Neural progenitor cell (in vitro differentiated cells): Measurements from ENCODE around the gene TIAM1. TPM values are rescaled to one million over a fixed set of nuclear protein-coding genes. Genes with fewer than 3 reads are reported as not detected.

ENCODE experiments used
- DNase-seq: peaks from one replicate; pipeline ENCODE4 v3.0.0-alpha.2; 2016; ENCODE audit warnings: low spot score
- H2AFZ ChIP-seq: fragments of 200-600 bp; sonication (generic); replicated peaks from 2 replicates; pipeline ENCODE4 v1.6.1; 2016; ENCODE audit warnings: antibody characterized with exemption
- H3F3A ChIP-seq: fragments of 200-600 bp; sonication (generic); 2 replicates; pipeline ENCODE4 v1.6.1; 2016; ENCODE audit warnings: antibody characterized with exemption, low read depth
- H3K27ac ChIP-seq: fragments of 200-600 bp; sonication (generic); 2 replicates; pipeline ENCODE4 v1.5.1; 2016; ENCODE audit warnings: mild to moderate bottlenecking
- H3K27me3 ChIP-seq: fragments of 200-600 bp; sonication (generic); 2 replicates; pipeline ENCODE4 v1.6.1; 2016; ENCODE audit warnings: mild to moderate bottlenecking, moderate library complexity
- H3K36me3 ChIP-seq: fragments of 200-600 bp; sonication (generic); 2 replicates; pipeline ENCODE4 v1.5.1; 2016
- H3K4me1 ChIP-seq: fragments of 200-600 bp; sonication (generic); 2 replicates; pipeline ENCODE4 v1.6.1; 2016; ENCODE audit warnings: mixed run types
- H3K4me2 ChIP-seq: fragments of 200-600 bp; sonication (generic); 2 replicates; pipeline ENCODE4 v1.6.1; 2016
- H3K4me3 ChIP-seq: fragments of 200-600 bp; sonication (generic); 2 replicates; pipeline ENCODE4 v1.5.1; 2016
- H3K79me2 ChIP-seq: fragments of 200-600 bp; sonication (generic); 2 replicates; pipeline ENCODE4 v1.6.1; 2016; ENCODE audit warnings: low read depth
- H3K9ac ChIP-seq: fragments of 200-600 bp; sonication (generic); 2 replicates; pipeline ENCODE4 v1.6.1; 2016
- H3K9me3 ChIP-seq: fragments of 200-600 bp; sonication (generic); 2 replicates; pipeline ENCODE4 v1.5.1; 2016; ENCODE audit warnings: low read depth
- H4K20me1 ChIP-seq: fragments of 200-600 bp; sonication (generic); 2 replicates; pipeline ENCODE4 v1.6.1; 2016; ENCODE audit warnings: low read depth
- H3K27ac Mint-ChIP-seq: 3 replicates; pipeline ENCODE4 v1.8.0; 2021; ENCODE audit warnings: mixed read lengths
- H3K27me3 Mint-ChIP-seq: 2 replicates; pipeline ENCODE4 v1.8.0; 2022; ENCODE audit warnings: low read depth, mild to moderate bottlenecking, inconsistent platforms, moderate library complexity, mixed read lengths; ENCODE audit not compliant: insufficient read depth
- H3K36me3 Mint-ChIP-seq: 3 replicates; pipeline ENCODE4 v1.8.0; 2021; ENCODE audit warnings: mixed read lengths
- H3K4me1 Mint-ChIP-seq: 3 replicates; pipeline ENCODE4 v1.8.0; 2021; ENCODE audit warnings: mixed read lengths
- H3K4me3 Mint-ChIP-seq: 3 replicates; pipeline ENCODE4 v1.8.0; 2021; ENCODE audit warnings: mild to moderate bottlenecking, moderate library complexity, mixed read lengths
- H3K9me3 Mint-ChIP-seq: 3 replicates; pipeline ENCODE4 v1.8.0; 2020; ENCODE audit warnings: mixed read lengths
- CTCF ChIP-seq: fragments of 200-600 bp; sonication (generic); IDR thresholded peaks from 2 replicates; pipeline ENCODE4 v1.5.1; 2017; ENCODE audit warnings: antibody characterized with exemption, mild to moderate bottlenecking
- EZH2 ChIP-seq: fragments of 200-600 bp; sonication (generic); IDR thresholded peaks from 2 replicates; pipeline ENCODE4 v1.6.1; 2017; ENCODE audit warnings: antibody characterized with exemption, mild to moderate bottlenecking, moderate library complexity
- EZH2phosphoT487 ChIP-seq: fragments of 200-600 bp; sonication (generic); IDR thresholded peaks from 2 replicates; pipeline ENCODE4 v1.6.1; 2017; ENCODE audit warnings: antibody characterized with exemption
- total RNA-seq: library from RNA; depleted of rRNA; stranded (reverse); fragments of >200 nt; gene quantifications from 2 replicates; pipeline ENCODE4 v1.2.3, GENCODE V29; 2015; ENCODE audit warnings: low replicate concordance

TIAM1 gene
- total RNA-seq, 1 donor from 2014 or later, result 27.2 TPM

GRCh38 chr21:31370281-31370892 is 26.3 kb upstream of the TIAM1 start:
- H3K79me2 ChIP-seq, result no peaks in the 10 kb centered on the region
- peaks cover 12% of the 10 kb centered on the region for H3K4me1 Mint-ChIP-seq
- no peak overlapping the region for H3K27ac ChIP-seq
- TF ChIP-seq EZH2phosphoT487 (no peak), CTCF (no peak), EZH2 (no peak)
- H3K36me3 ChIP-seq, result no peaks in the 10 kb centered on the region
- no peaks in the 10 kb centered on the region for H3K9me3 ChIP-seq
- no peak overlapping the region for H3K4me2 ChIP-seq
- no peak overlapping the region for H3K9ac ChIP-seq
- H3K4me3 ChIP-seq, result no peak overlapping the region
- H3K4me1 ChIP-seq, result no peaks in the 10 kb centered on the region
- H2AFZ ChIP-seq, result no peak overlapping the region
- peaks cover 5% of the 10 kb centered on the region for H3K27me3 Mint-ChIP-seq
- DNase-seq, result no peak
- peaks cover 10% of the 10 kb centered on the region for H4K20me1 ChIP-seq
- no peak overlapping the region for H3K27ac Mint-ChIP-seq
- peaks cover 5% of the 10 kb centered on the region for H3K36me3 Mint-ChIP-seq
- H3K27me3 ChIP-seq, result no peaks in the 10 kb centered on the region
- H3K9me3 Mint-ChIP-seq, result no peaks in the 10 kb centered on the region
- H3F3A ChIP-seq, result no peaks in the 10 kb centered on the region
- no peak overlapping the region for H3K4me3 Mint-ChIP-seq

GRCh38 chr21:31368361-31368760 is 24.3 kb upstream of the TIAM1 start:
- Histone ChIP-seq H3K4me1 (no peaks in the 10 kb centered on the region), H3K9me3 (no peaks in the 10 kb centered on the region), H3K4me2 (no peak overlapping the region), H3K27ac (no peak overlapping the region), H3K4me3 (no peak overlapping the region), H3K9ac (no peak overlapping the region), H3K36me3 (no peaks in the 10 kb centered on the region), H3K79me2 (no peaks in the 10 kb centered on the region), H4K20me1 (no peaks in the 10 kb centered on the region), H3F3A (no peaks in the 10 kb centered on the region), H3K27me3 (no peaks in the 10 kb centered on the region), H2AFZ (no peak overlapping the region)
- Mint-ChIP-seq H3K36me3 (peaks cover 7% of the 10 kb centered on the region), H3K27ac (no peak overlapping the region), H3K9me3 (no peaks in the 10 kb centered on the region), H3K27me3 (peaks cover 5% of the 10 kb centered on the region), H3K4me1 (peaks cover 16% of the 10 kb centered on the region), H3K4me3 (no peak overlapping the region)
- TF ChIP-seq EZH2, result no peak
- no peak for TF ChIP-seq EZH2phosphoT487
- TF ChIP-seq CTCF, result no peak
- no peak for DNase-seq

- TF ChIP-seq EZH2 (no peak), EZH2phosphoT487 (no peak), CTCF (no peak)
- H3K36me3 ChIP-seq, result no peaks in the 10 kb centered on the region
- peaks cover 5% of the 10 kb centered on the region for H3K27me3 Mint-ChIP-seq
- no peaks in the 10 kb centered on the region for H3F3A ChIP-seq
- no peak for DNase-seq
- no peak overlapping the region for H3K4me2 ChIP-seq
- H3K27ac Mint-ChIP-seq, result no peak overlapping the region
- H3K4me1 ChIP-seq, result no peaks in the 10 kb centered on the region
- no peaks in the 10 kb centered on the region for H3K9me3 Mint-ChIP-seq
- H3K27me3 ChIP-seq, result no peaks in the 10 kb centered on the region
- peaks cover 7% of the 10 kb centered on the region for H3K36me3 Mint-ChIP-seq
- no peak overlapping the region for H3K4me3 ChIP-seq
- no peak overlapping the region for H3K27ac ChIP-seq
- no peak overlapping the region for H3K9ac ChIP-seq
- H2AFZ ChIP-seq, result no peak overlapping the region
- peaks cover 16% of the 10 kb centered on the region for H3K4me1 Mint-ChIP-seq
- no peaks in the 10 kb centered on the region for H3K9me3 ChIP-seq
- H4K20me1 ChIP-seq, result no peaks in the 10 kb centered on the region
- no peak overlapping the region for H3K4me3 Mint-ChIP-seq
- H3K79me2 ChIP-seq, result no peaks in the 10 kb centered on the region
Measured at GRCh38 chr21:31367801-31368200, 23.7 kb upstream of the TIAM1 start.
